Fibroblast of lung (primary cell): Measurements from ENCODE around the gene MANBA.

Experiments
- CTCF ChIP-seq, 2 donors: IDR thresholded peaks in 1 of 2; conservative IDR thresholded peaks in 1 of 2; 1 replicate in 1 of 2; 2 replicates in 1 of 2; pipeline ENCODE4 v1.5.1; 2011 to 2012; ENCODE audit warnings: low read length in 2 of 2, control low read depth in 1 of 2, inconsistent platforms in 1 of 2, low read depth in 1 of 2, mild to moderate bottlenecking in 1 of 2
- EZH2 ChIP-seq: IDR thresholded peaks from 2 replicates; pipeline ENCODE4 v1.5.1; 2012; ENCODE audit warnings: low read length, control low read depth, mild to moderate bottlenecking; ENCODE audit errors: missing control alignments

GRCh38 chr4:102584091-102584490, 176.7 kb downstream of the MANBA start:
- TF ChIP-seq CTCF (conservative IDR thresholded peaks at IDR 0.05 in 1 of 2, IDR thresholded peaks at IDR 0.05 in 1 of 2; ENCODE audit: low read depth in 1 of 2, low read length in 2 of 2) (no peak), EZH2 (no peak)
